G401 (cell line): ENCODE data around the gene BAZ2B. TPM values are rescaled to one million over a fixed set of nuclear protein-coding genes. Genes with fewer than 3 reads are reported as not detected.
"Not testable (repeated sequence)": the region's sequence is repeated elsewhere in the genome, so short reads cannot be mapped to it uniquely, and the experiment has no call there.

Source experiments
- DNase-seq: peaks from one replicate; pipeline ENCODE4 v3.0.0-alpha.2; 2015; ENCODE audit warnings: low spot score
- in situ Hi-C: cut with HindIII; loops from 2 replicates; pipeline ENCODE4 v1.10.0; 2016; ENCODE audit warnings: low sequenced_read_pairs, mixed read lengths
- total RNA-seq: library from RNA; depleted of rRNA; stranded (reverse); fragments of >200 nt; shearing (Covaris generic); gene quantifications from 2 replicates; pipeline ENCODE4 v1.2.3, GENCODE V29; 2014

BAZ2B gene
- total RNA-seq, 1 experiment from 2014 or later = 28.8 TPM

DNA sequence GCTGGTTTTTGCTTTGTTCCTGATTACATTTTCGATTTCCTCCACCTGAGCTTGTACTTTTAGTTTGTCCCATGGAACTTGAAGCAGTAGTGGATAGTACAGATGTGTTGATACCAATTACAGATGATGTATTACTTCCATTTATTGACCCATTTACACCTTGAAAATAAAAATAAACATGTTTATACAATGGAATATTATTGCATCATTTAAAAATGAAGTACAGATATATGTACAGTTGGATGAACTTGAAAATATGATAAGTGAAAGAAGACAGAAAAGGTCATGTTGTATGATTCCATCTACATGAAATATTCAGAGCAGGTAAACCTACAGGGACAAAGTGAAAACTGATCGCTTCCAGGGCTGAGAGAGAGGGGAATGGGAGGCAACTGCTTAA, 169.5 kb downstream of the BAZ2B start:
- no peak for DNase-seq
- in situ Hi-C loops = no loop called here

DNA sequence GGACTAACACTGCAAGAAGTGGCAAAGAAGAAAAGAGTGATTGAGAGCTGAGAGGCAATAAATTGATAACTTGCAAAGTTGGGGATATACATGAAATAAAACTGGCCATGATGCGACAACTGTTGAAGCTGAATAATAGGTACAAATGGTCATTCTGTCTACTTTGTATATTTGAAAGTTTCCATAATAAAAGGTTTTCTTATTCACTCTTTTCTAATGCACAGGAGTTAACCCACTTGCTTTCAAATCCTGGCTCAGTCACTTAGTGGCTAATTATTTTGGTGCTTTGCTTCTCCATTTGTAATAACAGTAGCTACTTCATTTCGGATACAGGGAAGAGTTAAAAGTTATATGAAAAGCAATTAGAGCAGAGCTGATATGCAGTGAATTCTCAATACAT, 170.1 kb downstream of the BAZ2B start:
- in situ Hi-C loops = no loop called here
- no peak for DNase-seq

- in situ Hi-C loops = no loop called here
- no peak for DNase-seq
These were observed 171.0 kb downstream of the BAZ2B start for GRCh38 chr2:159445307-159445706.

DNA sequence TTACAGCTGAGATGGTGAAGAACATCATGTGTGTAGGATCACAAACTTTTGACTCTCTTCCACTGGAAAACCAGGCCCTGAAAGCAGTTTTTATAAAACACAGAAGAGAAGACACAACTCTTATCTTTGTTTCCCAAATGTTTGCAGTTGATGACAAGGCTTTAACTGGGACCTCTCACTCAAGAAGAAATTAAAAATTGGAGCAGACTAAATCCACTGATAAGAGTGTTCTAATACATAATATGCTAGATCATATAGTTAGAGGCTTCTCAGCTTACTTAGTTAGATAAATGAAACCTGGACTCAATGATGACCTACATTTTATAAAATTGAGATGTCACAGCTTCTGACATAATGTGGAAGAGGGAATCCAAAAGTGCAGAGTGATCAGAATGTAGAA, 171.6 kb downstream of the BAZ2B start:
- in situ Hi-C loops = no loop called here
- no peak for DNase-seq

- in situ Hi-C loops = no loop called here
- DNase-seq = no peak
These were observed 174.0 kb downstream of the BAZ2B start for GRCh38 chr2:159442159-159442852.

DNA sequence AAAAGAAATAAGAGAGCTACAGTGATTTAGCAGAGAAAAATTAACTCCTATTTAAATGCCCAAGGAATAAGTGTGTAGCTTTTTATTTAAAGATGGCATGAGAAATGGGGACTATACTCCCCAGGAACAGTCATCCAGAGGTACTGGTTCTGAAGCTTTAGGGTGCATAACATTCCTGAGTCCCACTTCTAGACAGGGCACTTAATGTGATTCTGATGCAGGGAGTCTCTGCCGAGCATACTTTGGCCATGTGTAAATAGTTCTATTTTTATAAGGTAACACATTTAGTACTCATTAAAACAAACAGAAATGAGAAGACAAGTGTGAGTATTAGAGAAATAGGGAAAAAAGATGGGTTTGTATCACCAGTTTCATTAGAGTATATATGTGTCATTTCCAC, 175.2 kb downstream of the BAZ2B start:
- DNase-seq = no peak
- in situ Hi-C loops = no loop called here

- DNase-seq = no peak
- in situ Hi-C loops = no loop called here
These were observed 176.9 kb downstream of the BAZ2B start for GRCh38 chr2:159439421-159439820.

DNA sequence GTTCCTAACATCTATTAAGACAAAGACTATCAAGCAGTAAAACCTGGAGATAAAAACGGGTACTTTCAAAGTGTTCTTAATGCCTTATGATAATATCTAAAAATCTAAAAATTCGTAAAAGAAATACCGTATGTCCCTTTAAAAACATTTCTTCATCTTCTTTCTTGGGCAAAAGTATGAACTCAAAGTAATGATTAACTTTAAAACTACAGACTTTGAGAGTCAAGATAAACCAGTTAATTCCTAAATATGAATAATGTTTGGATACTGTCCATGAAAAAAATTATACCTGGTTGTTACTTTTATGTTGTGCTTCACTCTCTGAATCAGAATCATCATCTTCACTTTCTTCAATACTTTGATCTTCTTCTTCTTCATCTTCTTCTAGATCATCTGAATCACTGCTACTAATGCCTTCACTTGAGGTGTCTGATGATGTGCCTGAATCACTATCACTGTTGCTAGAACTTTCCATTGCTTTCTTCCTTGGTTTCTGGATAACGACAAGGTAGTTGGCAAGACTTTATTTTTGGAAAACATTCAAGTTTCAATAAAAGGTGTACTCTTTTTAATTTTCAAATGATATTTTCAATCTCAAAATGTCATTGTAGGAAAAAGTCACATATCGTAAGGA, 177.5 kb downstream of the BAZ2B start:
- no peak for DNase-seq
- in situ Hi-C loops = no loop called here

- in situ Hi-C loops = no loop called here
- DNase-seq = no peak
These were observed 178.1 kb downstream of the BAZ2B start for GRCh38 chr2:159438284-159438683.

DNA sequence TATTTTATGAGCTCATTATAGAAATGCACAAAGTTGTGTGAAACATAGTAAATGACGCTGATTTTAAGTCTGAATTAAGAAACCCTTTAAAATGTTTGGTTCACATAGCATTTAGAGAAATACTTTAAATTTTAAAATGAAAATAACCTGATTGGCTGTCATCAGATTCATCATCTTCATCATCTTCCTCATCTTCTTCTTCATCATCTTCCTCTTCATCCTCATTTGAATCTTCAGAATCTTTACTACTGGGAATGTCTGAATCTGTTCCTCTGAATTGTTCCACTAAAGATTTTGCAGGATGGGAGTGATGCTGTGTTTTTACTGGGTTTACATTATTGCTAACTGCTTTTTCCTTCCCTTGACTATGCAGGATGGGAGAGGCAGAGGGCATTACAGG, 183.7 kb downstream of the BAZ2B start:
- DNase-seq = no peak
- in situ Hi-C loops = no loop called here

GRCh38 chr2:159427048-159427447, 189.3 kb downstream of the BAZ2B start:
- in situ Hi-C loops = no loop called here
- DNase-seq = no peak

DNA sequence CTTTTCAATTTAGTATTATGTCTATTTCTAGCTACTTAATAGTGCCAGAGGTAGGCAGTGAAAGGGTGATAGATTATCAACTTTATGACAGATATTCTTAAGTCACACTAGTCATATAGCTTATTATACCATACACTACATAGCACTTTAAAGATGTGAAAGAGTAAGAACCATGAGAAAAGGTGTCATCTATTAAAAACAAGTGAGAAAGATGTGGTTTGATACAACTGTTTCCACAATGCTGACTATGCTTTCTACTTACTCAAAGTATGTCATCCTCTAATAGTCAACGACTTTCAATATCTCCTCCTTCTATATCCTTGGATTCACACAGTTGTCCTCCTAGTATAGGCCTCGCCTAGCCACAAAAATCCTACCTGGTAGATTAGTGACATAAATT, 196.9 kb downstream of the BAZ2B start:
- DNase-seq = no peak
- in situ Hi-C loops = no loop called here

GRCh38 chr2:159411460-159411859, 204.9 kb downstream of the BAZ2B start:
- no peak for DNase-seq
- in situ Hi-C loops = no loop called here

GRCh38 chr2:159410276-159410675, 206.1 kb downstream of the BAZ2B start:
- in situ Hi-C loops = no loop called here
- no peak for DNase-seq

DNA sequence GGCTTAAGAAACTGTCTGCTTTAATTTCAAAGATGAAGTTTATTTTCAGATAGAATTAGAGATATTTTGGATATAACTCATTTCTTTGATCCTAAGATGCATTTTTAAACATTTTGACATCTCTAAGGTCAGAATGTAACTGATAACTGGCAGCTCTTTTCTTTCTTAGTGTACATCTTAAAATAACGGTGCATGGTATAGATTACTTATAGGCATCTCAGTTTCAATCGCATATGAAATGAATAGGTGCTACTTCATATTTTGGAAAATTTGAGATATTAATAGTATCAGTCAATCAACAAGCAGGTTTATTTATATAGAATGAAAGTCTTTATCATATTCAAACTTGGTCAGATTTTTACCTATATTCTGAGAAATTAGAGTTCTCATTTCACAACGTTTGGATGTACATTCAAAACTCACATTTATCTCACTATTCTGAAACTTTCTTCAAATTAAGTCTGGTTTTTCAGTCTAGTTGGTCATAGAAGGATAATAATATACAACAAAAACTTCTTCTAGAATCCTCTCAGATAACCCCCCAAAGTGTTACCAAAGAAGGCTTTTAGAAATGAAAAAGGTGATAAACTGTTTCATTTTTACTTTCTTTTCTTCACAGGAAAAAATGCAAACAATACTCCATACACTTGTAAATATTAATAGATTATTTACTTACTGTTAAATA, 207.1 kb downstream of the BAZ2B start:
- in situ Hi-C loops = no loop called here
- no peak for DNase-seq

DNA sequence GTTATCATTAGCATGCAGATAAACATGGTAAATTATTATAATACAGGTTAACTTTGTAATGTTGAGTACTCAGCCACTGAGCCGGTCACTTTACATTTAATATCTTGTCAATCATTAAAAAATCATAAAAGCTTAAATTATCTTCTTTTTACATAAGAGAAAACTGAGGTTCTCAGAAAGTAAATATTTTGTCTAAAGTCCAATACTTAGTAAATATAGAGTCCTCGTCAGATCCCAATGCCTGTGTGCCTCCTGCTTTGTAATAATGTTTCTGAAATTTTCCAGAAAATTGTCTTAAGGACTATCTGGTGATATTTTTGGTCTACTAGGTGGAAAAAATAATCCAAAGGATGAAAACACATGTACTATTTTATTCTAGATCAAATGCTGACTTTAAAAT, 213.6 kb downstream of the BAZ2B start:
- in situ Hi-C loops = no loop called here
- DNase-seq = no peak

DNA sequence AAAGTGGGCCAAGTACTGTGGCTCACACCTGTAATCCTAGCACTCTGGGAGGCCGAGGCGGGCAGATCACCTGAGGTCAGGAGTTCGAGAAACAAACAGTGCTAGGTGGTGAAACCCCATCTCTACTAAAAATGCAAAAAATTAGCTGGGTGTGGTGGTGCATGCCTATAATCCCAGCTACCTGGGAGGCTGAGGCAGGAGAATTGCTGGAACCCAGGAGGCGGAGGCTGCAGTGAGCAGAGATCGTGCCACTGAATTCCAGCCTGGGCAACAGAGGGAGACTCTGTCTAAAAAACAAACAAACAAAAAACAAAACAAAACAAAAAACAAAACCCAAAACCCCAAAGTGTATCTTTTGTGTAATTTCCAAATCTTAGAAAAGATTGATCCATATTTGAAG, 214.2 kb downstream of the BAZ2B start:
- DNase-seq, in situ Hi-C loops: not testable (repeated sequence)

- in situ Hi-C loops = no loop called here
- no peak for DNase-seq
These were observed 216.5 kb downstream of the BAZ2B start for GRCh38 chr2:159399716-159400415.

- in situ Hi-C loops = no loop called here
- DNase-seq = no peak
These were observed 219.5 kb downstream of the BAZ2B start for GRCh38 chr2:159396799-159397198.

GRCh38 chr2:159382447-159383028, 233.8 kb downstream of the BAZ2B start:
- DNase-seq = no peak
- in situ Hi-C loops = no loop called here
